H9 (cell line): ENCODE results near the gene HCN1. TPM values are rescaled to one million over a fixed set of nuclear protein-coding genes. Genes with fewer than 3 reads are reported as not detected.

Experiments
- DNase-seq: peaks from one replicate; pipeline ENCODE4 v3.0.0-alpha.2; 2017
- H2AFZ ChIP-seq: one replicate; pipeline ENCODE4 v1.6.1; 2013; ENCODE audit warnings: mild to moderate bottlenecking, low read length, control low read depth, moderate library complexity
- H2AK5ac ChIP-seq: 2 replicates; pipeline ENCODE4 v1.6.1; 2013; ENCODE audit warnings: low read length, control low read depth, mixed read lengths; ENCODE audit not compliant: insufficient read length
- H2BK120ac ChIP-seq: one replicate; pipeline ENCODE4 v1.6.1; 2013; ENCODE audit warnings: low read depth, mild to moderate bottlenecking, low read length, control low read depth, inconsistent platforms; ENCODE audit not compliant: poor library complexity, severe bottlenecking
- H2BK12ac ChIP-seq: 2 replicates; pipeline ENCODE4 v1.6.1; 2013; ENCODE audit warnings: low read length, control low read depth, mixed read lengths, low read depth; ENCODE audit not compliant: insufficient read length
- H2BK15ac ChIP-seq: 2 replicates; pipeline ENCODE4 v1.6.1; 2013; ENCODE audit warnings: low read depth, low read length, control low read depth
- H2BK20ac ChIP-seq: one replicate; pipeline ENCODE4 v1.6.1; 2013; ENCODE audit warnings: low read depth, mild to moderate bottlenecking, low read length, control low read depth, inconsistent platforms; ENCODE audit not compliant: poor library complexity, severe bottlenecking
- H2BK5ac ChIP-seq: 2 replicates; pipeline ENCODE4 v1.6.1; 2013; ENCODE audit warnings: low read length, control low read depth, mixed read lengths; ENCODE audit not compliant: insufficient read length
- H3K14ac ChIP-seq: 2 replicates; pipeline ENCODE4 v1.6.1; 2013; ENCODE audit warnings: low read length, control low read depth; ENCODE audit not compliant: insufficient read depth
- H3K18ac ChIP-seq: 2 replicates; pipeline ENCODE4 v1.6.1; 2013; ENCODE audit warnings: low read depth, mild to moderate bottlenecking, mixed read lengths, low read length, control low read depth; ENCODE audit not compliant: insufficient read length
- H3K23ac ChIP-seq: 2 replicates; pipeline ENCODE4 v1.6.1; 2013; ENCODE audit warnings: low read length, control low read depth, mixed read lengths, low read depth; ENCODE audit not compliant: insufficient read length
- H3K23me2 ChIP-seq: 2 replicates; pipeline ENCODE4 v1.6.1; 2013; ENCODE audit warnings: low read depth, mild to moderate bottlenecking, mixed read lengths, low read length, control low read depth; ENCODE audit not compliant: insufficient read length, poor library complexity, severe bottlenecking
- H3K27ac ChIP-seq: 2 replicates; pipeline ENCODE4 v1.5.1; 2013; ENCODE audit warnings: low read length, control low read depth, mixed read lengths, low read depth; ENCODE audit not compliant: insufficient read length
- H3K27me3 ChIP-seq: 2 replicates; pipeline ENCODE4 v1.6.1; 2013; ENCODE audit warnings: low read length, control low read depth, inconsistent platforms; ENCODE audit not compliant: insufficient read depth
- H3K4ac ChIP-seq: 2 replicates; pipeline ENCODE4 v1.6.1; 2013; ENCODE audit warnings: low read depth, mild to moderate bottlenecking, control low read depth, inconsistent platforms, low read length, moderate library complexity
- H3K4me1 ChIP-seq: 2 replicates; pipeline ENCODE4 v1.6.1; 2013; ENCODE audit warnings: low read length, control low read depth, inconsistent platforms; ENCODE audit not compliant: insufficient read depth
- H3K4me2 ChIP-seq: 2 replicates; pipeline ENCODE4 v1.6.1; 2013; ENCODE audit warnings: low read length, control low read depth, mixed read lengths; ENCODE audit not compliant: insufficient read length, insufficient read depth
- H3K56ac ChIP-seq: 2 replicates; pipeline ENCODE4 v1.6.1; 2013; ENCODE audit warnings: low read depth, mild to moderate bottlenecking, mixed read lengths, low read length, control low read depth; ENCODE audit not compliant: insufficient read length
- H3K79me1 ChIP-seq: 2 replicates; pipeline ENCODE4 v1.6.1; 2013; ENCODE audit warnings: low read depth, mild to moderate bottlenecking, moderate library complexity, low read length, control low read depth, inconsistent platforms; ENCODE audit not compliant: insufficient read depth, poor library complexity, severe bottlenecking
- H3K79me2 ChIP-seq: 2 replicates; pipeline ENCODE4 v1.6.1; 2013; ENCODE audit warnings: low read length, control low read depth, inconsistent platforms; ENCODE audit not compliant: insufficient read depth
- H3K9ac ChIP-seq: 2 replicates; pipeline ENCODE4 v1.6.1; 2013; ENCODE audit warnings: low read length, control low read depth, mixed read lengths; ENCODE audit not compliant: insufficient read length; ENCODE audit errors: extremely low read depth
- H3K9me3 ChIP-seq: one replicate; pipeline ENCODE4 v1.6.1; 2013; ENCODE audit warnings: low read depth, low read length, inconsistent platforms; ENCODE audit not compliant: control insufficient read depth
- H3T11ph ChIP-seq: one replicate; pipeline ENCODE4 v1.6.1; 2013; ENCODE audit warnings: mild to moderate bottlenecking, low read length, control low read depth, inconsistent platforms
- H4K20me1 ChIP-seq: one replicate; pipeline ENCODE4 v1.6.1; 2013; ENCODE audit not compliant: control insufficient read depth, insufficient read length, insufficient read depth
- H4K5ac ChIP-seq: 2 replicates; pipeline ENCODE4 v1.6.1; 2013; ENCODE audit warnings: low read depth, mild to moderate bottlenecking, mixed read lengths, low read length, control low read depth; ENCODE audit not compliant: insufficient read length
- H4K8ac ChIP-seq: replicated peaks from 2 replicates; pipeline ENCODE4 v1.6.1; 2013; ENCODE audit warnings: low read length, control low read depth, mixed read lengths, low read depth; ENCODE audit not compliant: insufficient read length
- H4K91ac ChIP-seq: 2 replicates; pipeline ENCODE4 v1.6.1; 2013; ENCODE audit warnings: low read depth, mild to moderate bottlenecking, moderate library complexity, mixed read lengths, low read length, control low read depth; ENCODE audit not compliant: insufficient read length
- H3K27ac Mint-ChIP-seq, 3 experiments: 2 replicates in 2 of 3; 3 replicates in 1 of 3; pipeline ENCODE4 v1.8.0; 2020 to 2021; ENCODE audit warnings: mixed read lengths in 3 of 3, mild to moderate bottlenecking in 1 of 3, moderate library complexity in 1 of 3
- H3K27me3 Mint-ChIP-seq: 2 replicates; pipeline ENCODE4 v1.8.0; 2021; ENCODE audit warnings: low read depth, mild to moderate bottlenecking, moderate library complexity, mixed read lengths
- H3K36me3 Mint-ChIP-seq, 3 experiments: 2 replicates in 2 of 3; 3 replicates in 1 of 3; pipeline ENCODE4 v1.8.0; 2020 to 2021; ENCODE audit warnings: low read depth in 3 of 3, mixed read lengths in 3 of 3; ENCODE audit not compliant: insufficient read depth in 1 of 3
- H3K4me1 Mint-ChIP-seq, 2 experiments: 2 replicates each; pipeline ENCODE4 v1.8.0; 2020; ENCODE audit warnings: mixed read lengths in 2 of 2
- H3K4me3 Mint-ChIP-seq, 2 experiments: 2 replicates in 1 of 2; 3 replicates in 1 of 2; pipeline ENCODE4 v1.8.0; 2020 to 2021; ENCODE audit warnings: mild to moderate bottlenecking in 2 of 2, mixed read lengths in 2 of 2, moderate library complexity in 1 of 2
- H3K9me3 Mint-ChIP-seq, 2 experiments: 2 replicates in 1 of 2; 3 replicates in 1 of 2; pipeline ENCODE4 v1.8.0; 2020; ENCODE audit warnings: mild to moderate bottlenecking in 2 of 2, mixed read lengths in 2 of 2, moderate library complexity in 1 of 2
- CTCF ChIP-seq: fragments of 200-600 bp; sonication (generic); conservative IDR thresholded peaks from 3 replicates; pipeline ENCODE4 v1.8.0; 2021; ENCODE audit warnings: antibody characterized with exemption, mild to moderate bottlenecking
- WGBS: extraction: QIAGEN DNeasy Blood & Tissue Kit; methylation state at CpG from one replicate; pipeline ENCODE4 v1.1.7; 2013; ENCODE audit warnings: missing lambda C conversion rate, low lambda C conversion rate, mixed read lengths; ENCODE audit not compliant: insufficient read length; ENCODE audit errors: extremely low coverage; 5-methylcytosine and 5-hydroxymethylcytosine counted together
- total RNA-seq: library from RNA; stranded (reverse); gene quantifications from 2 replicates; pipeline ENCODE4 v1.2.1, GENCODE V29; 2021

HCN1 gene
- total RNA-seq, 1 experiment from 2014 or later: 4.6 TPM

DNA sequence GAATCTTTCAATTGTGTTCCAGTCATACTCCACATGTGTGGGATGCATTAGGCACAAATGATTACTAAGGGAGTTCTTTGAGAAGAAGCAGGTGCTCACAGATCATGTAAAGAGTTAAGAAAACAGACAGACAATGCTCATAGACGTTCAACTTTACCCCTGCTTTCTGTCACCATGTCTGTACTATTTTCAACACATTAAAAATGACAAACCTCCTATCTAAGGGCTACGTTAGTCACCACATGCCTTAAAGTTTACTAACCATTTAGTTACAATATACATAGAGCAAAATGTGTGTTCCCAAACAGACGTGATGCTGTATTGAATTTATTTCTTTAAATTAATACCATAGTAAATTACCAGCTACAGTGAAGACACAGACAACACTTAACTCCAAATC lies 435.9 kb downstream of the HCN1 start:
- Histone ChIP-seq H3K79me2 (no peaks in the 10 kb centered on the region), H3K18ac (no peak overlapping the region), H3K4ac (no peak overlapping the region), H4K20me1 (no peaks in the 10 kb centered on the region), H3K23ac (no peak overlapping the region), H2BK120ac (no peak overlapping the region), H2AFZ (no peak overlapping the region), H2BK20ac (no peak overlapping the region), H3K23me2 (no peaks in the 10 kb centered on the region), H4K91ac (no peak overlapping the region), H3T11ph (no peak overlapping the region), H3K27ac (no peak overlapping the region), H2AK5ac (no peak overlapping the region), H4K8ac (no peak overlapping the region), H3K27me3 (no peaks in the 10 kb centered on the region), H2BK5ac (no peak overlapping the region), H3K4me1 (no peaks in the 10 kb centered on the region), H3K9me3 (no peaks in the 10 kb centered on the region), H2BK12ac (no peak overlapping the region), H3K4me2 (no peak overlapping the region), H3K56ac (no peak overlapping the region), H3K14ac (no peak overlapping the region), H4K5ac (no peak overlapping the region), H3K79me1 (no peaks in the 10 kb centered on the region), H2BK15ac (no peak overlapping the region), H3K9ac (no peak overlapping the region)
- no peak for DNase-seq
- no peak overlapping the region for H3K4me3 Mint-ChIP-seq
- peaks cover 0 to 10% (median 2%) of the 10 kb centered on the region in 3 experiments; a peak in 5 of 7 replicates for H3K36me3 Mint-ChIP-seq
- TF ChIP-seq CTCF: no peak
- no peaks in the 10 kb centered on the region; a peak in 1 of 5 replicates for H3K9me3 Mint-ChIP-seq
- peaks cover 4 to 6% of the 10 kb centered on the region in 2 experiments for H3K4me1 Mint-ChIP-seq
- H3K27ac Mint-ChIP-seq: no peak overlapping the region
- no CpG with 5 or more reads among the region's 3 CpGs for WGBS
- H3K27me3 Mint-ChIP-seq: no peaks in the 10 kb centered on the region
